SK-N-MC (cell line): Measurements from ENCODE around the gene MAN1B1.
"Not testable (repeated sequence)": the region's sequence is repeated elsewhere in the genome, so short reads cannot be mapped to it uniquely, and the experiment has no call there.

Experiments used
- EZH2 ChIP-seq: fragments of 200-600 bp; sonication (generic); IDR thresholded peaks from one replicate; pipeline ENCODE4 v1.6.1; 2017; ENCODE audit warnings: antibody characterized with exemption
- FOXP2 ChIP-seq: optimal IDR thresholded peaks from 2 replicates; pipeline ENCODE3; 2011; ENCODE audit warnings: mild to moderate bottlenecking, moderate library complexity; ENCODE audit not compliant: insufficient read depth; ENCODE audit errors: extremely low read length, control extremely low read depth
- POLR2AphosphoS5 ChIP-seq: IDR thresholded peaks from 2 replicates; pipeline ENCODE4 v1.6.1; 2012; ENCODE audit warnings: mild to moderate bottlenecking, low read depth, low read length, borderline replicate concordance

DNA sequence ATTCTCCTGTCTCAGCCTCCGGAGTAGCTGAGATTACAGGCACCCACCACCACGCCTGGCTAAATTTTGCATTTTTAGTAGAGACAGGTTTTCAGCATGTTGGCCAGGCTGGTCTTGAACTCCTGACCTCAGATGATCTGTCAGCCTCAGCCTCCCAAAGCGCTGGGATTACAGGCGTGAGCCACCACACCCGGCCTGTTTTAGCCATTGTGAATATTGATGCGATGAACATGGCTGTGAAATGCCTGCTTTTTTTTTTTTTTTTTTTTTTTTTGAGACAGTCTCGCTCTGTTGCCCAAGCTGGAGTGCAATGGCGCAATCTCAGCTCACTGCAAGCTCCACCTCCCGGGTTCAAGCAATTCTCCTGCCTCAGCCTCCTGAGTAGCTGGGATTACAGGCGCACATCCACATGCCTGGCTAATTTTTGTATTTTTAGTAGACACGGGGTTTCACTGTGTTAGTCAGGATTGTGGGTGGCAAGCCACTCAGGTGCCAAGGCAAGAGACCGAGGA, 31.4 kb downstream of the MAN1B1 start:
- not testable (repeated sequence) for TF ChIP-seq EZH2, POLR2AphosphoS5, FOXP2
